ENCODE measurements around the gene ERGIC2.

Gene ERGIC2

GRCh38 chr12:29343022-29343799 is 37.8 kb downstream of the ERGIC2 start:
- no peak for DNase-seq (ENCODE audit: low read depth)
- no peak for TF ChIP-seq CTCF (IDR thresholded peaks at IDR 0.05; ENCODE audit: insufficient read depth, low read depth, low read length, missing control alignments)
- H3K4me3 ChIP-seq (ENCODE audit: low read depth, low read length): no peak overlapping the region

GRCh38 chr12:29337325-29337724 is 43.6 kb downstream of the ERGIC2 start:
- no peak for DNase-seq (ENCODE audit: low read depth)
- H3K4me3 ChIP-seq (ENCODE audit: low read depth, low read length): no peak overlapping the region
- no peak for TF ChIP-seq CTCF (IDR thresholded peaks at IDR 0.05; ENCODE audit: insufficient read depth, low read depth, low read length, missing control alignments)

GRCh38 chr12:29334937-29335336 is 46.0 kb downstream of the ERGIC2 start:
- no peak for DNase-seq (ENCODE audit: low read depth)
- TF ChIP-seq CTCF (IDR thresholded peaks at IDR 0.05; ENCODE audit: insufficient read depth, low read depth, low read length, missing control alignments): no peak
- no peak overlapping the region for H3K4me3 ChIP-seq (ENCODE audit: low read depth, low read length)

GRCh38 chr12:29333178-29333577 is 47.8 kb downstream of the ERGIC2 start:
- no peak for TF ChIP-seq CTCF (IDR thresholded peaks at IDR 0.05; ENCODE audit: insufficient read depth, low read depth, low read length, missing control alignments)
- DNase-seq (ENCODE audit: low read depth): no peak
- no peak overlapping the region for H3K4me3 ChIP-seq (ENCODE audit: low read depth, low read length)

- no peak for DNase-seq (ENCODE audit: low read depth)
- no peak for TF ChIP-seq CTCF (IDR thresholded peaks at IDR 0.05; ENCODE audit: insufficient read depth, low read depth, low read length, missing control alignments)
- H3K4me3 ChIP-seq (ENCODE audit: low read depth, low read length): no peak overlapping the region
Observed at GRCh38 chr12:29329411-29329810, 51.6 kb downstream of the ERGIC2 start.

- DNase-seq (ENCODE audit: low read depth): no peak
- TF ChIP-seq CTCF (IDR thresholded peaks at IDR 0.05; ENCODE audit: insufficient read depth, low read depth, low read length, missing control alignments): no peak
- no peak overlapping the region for H3K4me3 ChIP-seq (ENCODE audit: low read depth, low read length)
Observed at GRCh38 chr12:29322157-29322556, 58.8 kb downstream of the ERGIC2 start.
